Measurements from ENCODE around the gene PPIL1.

PPIL1 gene

GRCh38 chr6:36852481-36853147, 22.0 kb downstream of the PPIL1 start:
- DNase-seq = no peak

GRCh38 chr6:36851626-36852025, 23.0 kb downstream of the PPIL1 start:
- no peak for DNase-seq

GRCh38 chr6:36851149-36851614, 23.4 kb downstream of the PPIL1 start:
- DNase-seq = peak in 1 of 2 donors; percentile 42

- DNase-seq = no peak
Measured at GRCh38 chr6:36850021-36850420, 24.6 kb downstream of the PPIL1 start.

- DNase-seq = no peak
Measured at GRCh38 chr6:36848658-36849441, 25.8 kb downstream of the PPIL1 start.

- DNase-seq = no peak
Measured at GRCh38 chr6:36847991-36848390, 26.6 kb downstream of the PPIL1 start.

- no peak for DNase-seq
Measured at GRCh38 chr6:36847152-36847551, 27.5 kb downstream of the PPIL1 start.

GRCh38 chr6:36845233-36845632, 29.4 kb downstream of the PPIL1 start:
- no peak for DNase-seq

- DNase-seq = no peak
Measured at GRCh38 chr6:36844232-36845170, 30.1 kb downstream of the PPIL1 start.

- DNase-seq = no peak
Measured at GRCh38 chr6:36843170-36843569, 31.4 kb downstream of the PPIL1 start.

- no peak for DNase-seq
Measured at GRCh38 chr6:36841756-36842155, 32.8 kb downstream of the PPIL1 start.

GRCh38 chr6:36840432-36841403, 33.9 kb downstream of the PPIL1 start:
- peak; percentile 25 to 47 for DNase-seq

- DNase-seq = peak; percentile 44 to 60
Measured at GRCh38 chr6:36839749-36840431, 34.7 kb downstream of the PPIL1 start.

- no peak for DNase-seq
Measured at GRCh38 chr6:36838896-36839748, 35.5 kb downstream of the PPIL1 start, which contains the start of gene CPNE5. CPNE5 (minus strand) TSS chr6:36839444; CDS start chr6:36839377, 67 bp downstream.

GRCh38 chr6:36837686-36838085, 36.9 kb downstream of the PPIL1 start:
- DNase-seq = no peak

GRCh38 chr6:36837022-36837339, 37.6 kb downstream of the PPIL1 start:
- DNase-seq = no peak

GRCh38 chr6:36836111-36837021, 38.2 kb downstream of the PPIL1 start:
- no peak for DNase-seq

- DNase-seq = no peak
Measured at GRCh38 chr6:36834576-36835341, 39.8 kb downstream of the PPIL1 start.
